Measurements from ENCODE around the gene CPLX4. TPM values are rescaled to one million over a fixed set of nuclear protein-coding genes. Genes with fewer than 3 reads are reported as not detected.
A peak's percentile ranks its signal among the peaks of the same experiment; 100 is the strongest.

CPLX4 gene
- total RNA-seq, 2 donors from 2014 or later: not detected

DNA sequence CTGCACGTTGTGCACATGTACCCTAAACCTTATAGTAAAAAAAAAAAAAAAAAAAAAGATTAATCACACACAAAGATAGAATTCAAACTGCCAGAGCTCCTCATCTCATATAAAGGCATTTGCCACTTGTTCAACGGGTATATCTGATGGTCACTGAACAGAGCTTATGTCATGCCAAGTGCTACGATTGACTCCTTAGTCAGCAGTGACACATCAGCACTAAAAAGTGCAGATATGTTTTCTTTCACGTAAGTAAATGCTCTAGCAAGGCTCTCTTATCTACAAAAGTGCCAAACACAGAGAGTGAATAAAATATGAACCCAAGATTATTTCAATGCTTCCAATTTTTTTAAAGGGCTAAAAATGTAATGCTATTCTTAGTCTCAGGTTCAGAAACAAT is 39.5 kb upstream of the CPLX4 start:
- no peaks in the 10 kb centered on the region for H3K9me3 ChIP-seq
- ATAC-seq: peak; percentile 51
- TF ChIP-seq POLR2A (IDR thresholded peaks at IDR 0.05): no peak
- TF ChIP-seq, protein P1, sequence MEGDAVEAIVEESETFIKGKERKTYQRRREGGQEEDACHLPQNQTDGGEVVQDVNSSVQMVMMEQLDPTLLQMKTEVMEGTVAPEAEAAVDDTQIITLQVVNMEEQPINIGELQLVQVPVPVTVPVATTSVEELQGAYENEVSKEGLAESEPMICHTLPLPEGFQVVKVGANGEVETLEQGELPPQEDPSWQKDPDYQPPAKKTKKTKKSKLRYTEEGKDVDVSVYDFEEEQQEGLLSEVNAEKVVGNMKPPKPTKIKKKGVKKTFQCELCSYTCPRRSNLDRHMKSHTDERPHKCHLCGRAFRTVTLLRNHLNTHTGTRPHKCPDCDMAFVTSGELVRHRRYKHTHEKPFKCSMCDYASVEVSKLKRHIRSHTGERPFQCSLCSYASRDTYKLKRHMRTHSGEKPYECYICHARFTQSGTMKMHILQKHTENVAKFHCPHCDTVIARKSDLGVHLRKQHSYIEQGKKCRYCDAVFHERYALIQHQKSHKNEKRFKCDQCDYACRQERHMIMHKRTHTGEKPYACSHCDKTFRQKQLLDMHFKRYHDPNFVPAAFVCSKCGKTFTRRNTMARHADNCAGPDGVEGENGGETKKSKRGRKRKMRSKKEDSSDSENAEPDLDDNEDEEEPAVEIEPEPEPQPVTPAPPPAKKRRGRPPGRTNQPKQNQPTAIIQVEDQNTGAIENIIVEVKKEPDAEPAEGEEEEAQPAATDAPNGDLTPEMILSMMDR (IDR thresholded peaks at IDR 0.05): no peak
- H3K27me3 ChIP-seq: no peaks in the 10 kb centered on the region
- peak overlapping the region; percentile 87 to 97 (median 96) for H3K27ac ChIP-seq
- H3K4me3 ChIP-seq: peak overlapping the region; percentile 64 to 89
- 4 to 6% methylated on average over 4 of the region's 4 CpGs for WGBS, 2 donors
- DNase-seq: peak; percentile 21 to 66 (median 31)
- H3K4me1 ChIP-seq: peaks cover 30% of the 10 kb centered on the region
- peaks cover 0 to 10% of the 10 kb centered on the region in 2 donors for H3K36me3 ChIP-seq (replicated peaks in 1 of 2; ENCODE audit: insufficient read depth in 1 of 2, low read depth in 2 of 2)
- intact Hi-C loops (cut with DNase I): no loop called here

DNA sequence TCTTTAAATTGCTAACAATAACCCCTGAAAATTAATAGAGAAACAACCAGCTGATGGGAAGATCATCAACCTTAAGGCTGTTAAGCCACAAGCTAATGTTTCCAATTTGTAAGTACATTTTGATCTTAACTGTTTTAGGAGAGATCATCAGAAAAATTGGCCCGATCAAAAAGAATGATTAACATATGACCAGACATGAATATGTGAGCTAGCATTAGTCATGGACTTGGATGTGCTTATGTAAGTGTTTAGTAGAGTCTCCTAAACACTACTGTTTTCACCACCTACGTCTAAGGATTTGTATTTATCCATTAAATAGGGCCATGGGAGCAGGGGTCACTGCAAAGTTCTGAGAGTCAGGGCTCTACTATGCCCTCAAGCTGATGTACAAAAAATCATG is 36.3 kb upstream of the CPLX4 start:
- 62 to 71% methylated on average over 2 of the region's 2 CpGs for WGBS, 2 donors
- Histone ChIP-seq H3K9me3 (no peaks in the 10 kb centered on the region), H3K4me1 (peaks cover 28% of the 10 kb centered on the region), H3K27me3 (no peaks in the 10 kb centered on the region), H3K27ac (no peak overlapping the region), H3K4me3 (no peak overlapping the region), H3K36me3 (replicated peaks in 1 of 2; ENCODE audit: insufficient read depth in 1 of 2, low read depth in 2 of 2) (peaks cover 7 to 22% of the 10 kb centered on the region in 2 donors)
- DNase-seq (no peak), ATAC-seq (no peak)
- intact Hi-C loops (cut with DNase I): no loop called here
- TF ChIP-seq, protein P1 (IDR thresholded peaks at IDR 0.05): no peak
- no peak for TF ChIP-seq POLR2A (IDR thresholded peaks at IDR 0.05)

DNA sequence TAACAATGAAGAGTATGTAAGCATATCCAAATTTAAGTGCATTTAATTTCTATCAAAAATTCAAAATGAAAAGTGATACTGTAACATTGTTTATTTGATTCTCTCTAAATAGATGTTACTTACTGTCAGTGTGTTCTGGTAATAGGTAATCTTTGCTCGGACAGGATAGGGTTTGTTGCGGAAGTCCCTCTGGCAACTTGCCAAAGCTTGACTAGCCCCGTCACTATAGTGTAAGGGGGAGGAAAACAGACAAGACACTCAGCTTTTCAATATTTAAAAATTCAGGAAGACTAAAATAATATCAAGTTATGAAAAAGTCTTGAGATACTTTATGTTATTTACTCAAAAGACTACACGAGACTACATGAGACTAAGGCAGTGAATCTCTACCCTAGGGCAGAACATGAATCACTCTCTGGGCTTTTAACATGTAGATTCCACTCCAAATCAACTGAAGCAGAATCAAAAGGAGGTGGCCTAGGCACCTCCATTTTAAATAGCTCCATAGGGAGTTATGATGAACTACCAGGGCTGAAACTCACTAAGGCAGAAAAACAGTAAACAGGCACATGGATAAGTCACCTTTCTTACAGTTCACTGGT is 34.7 kb upstream of the CPLX4 start:
- Histone ChIP-seq H3K4me1 (peaks cover 26% of the 10 kb centered on the region), H3K9me3 (no peaks in the 10 kb centered on the region), H3K36me3 (replicated peaks in 1 of 2; ENCODE audit: insufficient read depth in 1 of 2, low read depth in 2 of 2) (peaks cover 9 to 30% of the 10 kb centered on the region in 2 donors), H3K27ac (no peak overlapping the region), H3K4me3 (no peak overlapping the region), H3K27me3 (no peaks in the 10 kb centered on the region)
- DNase-seq (no peak), ATAC-seq (no peak)
- TF ChIP-seq, protein P1 (IDR thresholded peaks at IDR 0.05): no peak
- no peak for TF ChIP-seq POLR2A (IDR thresholded peaks at IDR 0.05)
- intact Hi-C loops (cut with DNase I): no loop called here
- WGBS, 2 donors: 43 to 61% methylated on average over 4 of the region's 4 CpGs

DNA sequence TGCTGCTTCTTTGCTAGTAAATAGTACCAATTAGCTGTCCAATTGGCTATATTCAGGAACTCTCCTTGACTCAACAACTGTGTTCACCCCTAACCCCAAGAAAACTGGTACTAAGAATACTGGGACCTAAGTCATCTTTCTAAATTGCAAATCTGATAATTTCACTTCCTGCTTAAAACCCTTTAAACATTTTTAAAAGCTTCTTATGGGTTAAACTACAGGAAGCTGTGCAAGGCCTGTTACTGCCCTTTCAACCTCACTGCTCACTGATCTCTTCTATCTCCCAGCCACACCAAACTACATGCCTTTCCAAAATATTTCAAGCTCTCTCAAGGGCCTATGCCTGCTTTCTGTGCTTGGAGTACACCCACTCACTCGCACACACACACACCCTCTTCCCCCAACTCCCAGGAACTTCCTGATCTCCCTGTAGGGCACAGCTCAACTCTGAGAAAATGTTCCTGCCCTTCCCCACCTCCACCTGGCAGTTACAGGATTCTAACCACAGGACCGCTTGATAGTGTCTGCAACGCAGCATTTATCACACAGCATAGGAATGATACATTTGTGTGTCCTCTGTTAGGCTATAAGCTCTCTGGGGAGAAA is 33.9 kb upstream of the CPLX4 start:
- 78 to 86% methylated on average over 3 of the region's 3 CpGs for WGBS, 2 donors
- Histone ChIP-seq H3K9me3 (no peaks in the 10 kb centered on the region), H3K4me3 (no peak overlapping the region), H3K27ac (no peak overlapping the region), H3K36me3 (replicated peaks in 1 of 2; ENCODE audit: insufficient read depth in 1 of 2, low read depth in 2 of 2) (peaks cover 17 to 34% of the 10 kb centered on the region in 2 donors), H3K27me3 (no peaks in the 10 kb centered on the region), H3K4me1 (peaks cover 23% of the 10 kb centered on the region)
- ATAC-seq: no peak
- no peak for DNase-seq
- no peak for TF ChIP-seq POLR2A (IDR thresholded peaks at IDR 0.05)
- TF ChIP-seq, protein P1 (IDR thresholded peaks at IDR 0.05): no peak
- intact Hi-C loops (cut with DNase I): no loop called here

DNA sequence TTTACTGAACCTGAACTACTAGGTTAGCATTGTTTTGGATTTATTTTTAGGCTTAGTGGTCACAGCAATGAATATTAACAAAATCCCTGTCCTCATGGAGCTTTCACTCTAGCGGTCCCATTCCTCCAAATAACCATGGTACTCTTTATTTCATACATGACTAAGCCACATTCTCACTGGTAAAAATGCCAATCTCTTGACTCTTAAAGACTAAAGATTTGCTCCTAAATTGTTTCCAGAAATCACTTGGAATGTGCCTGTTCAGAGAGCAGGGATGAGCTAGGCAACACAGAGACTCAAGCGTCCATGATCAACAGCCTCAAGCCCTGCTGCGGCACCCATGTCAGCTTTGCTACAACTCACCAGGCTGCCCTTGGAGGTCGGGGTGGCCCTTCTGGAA is 27.1 kb upstream of the CPLX4 start:
- DNase-seq (no peak), ATAC-seq (no peak)
- H3K4me1 ChIP-seq: peaks cover 3% of the 10 kb centered on the region
- TF ChIP-seq, protein P1 (IDR thresholded peaks at IDR 0.05): no peak
- TF ChIP-seq POLR2A (IDR thresholded peaks at IDR 0.05): no peak
- 96 to 98% methylated on average over 4 of the region's 4 CpGs for WGBS, 2 donors
- H3K27ac ChIP-seq: no peak overlapping the region
- no peaks in the 10 kb centered on the region for H3K27me3 ChIP-seq
- intact Hi-C loops (cut with DNase I): no loop called here
- no peak overlapping the region for H3K4me3 ChIP-seq
- H3K9me3 ChIP-seq: no peaks in the 10 kb centered on the region
- peaks cover 10 to 38% of the 10 kb centered on the region in 2 donors for H3K36me3 ChIP-seq (replicated peaks in 1 of 2; ENCODE audit: insufficient read depth in 1 of 2, low read depth in 2 of 2)
